ENCODE measurements around the gene ANKLE1.
A peak's percentile ranks its signal among the peaks of the same experiment; 100 is the strongest.

The ANKLE1 gene

GRCh38 chr19:17331045-17331558 is 49.4 kb downstream of the ANKLE1 start:
- H3K9me3 ChIP-seq (ENCODE audit: insufficient read depth, low read depth, low read length), result no peaks in the 10 kb centered on the region
- peaks cover 7% of the 10 kb centered on the region for H3K27me3 ChIP-seq (ENCODE audit: insufficient read depth, low read length)
- H3K4me3 ChIP-seq (ENCODE audit: low read length), result no peak overlapping the region
- H3K27ac ChIP-seq (ENCODE audit: low read depth, low read length), result no peak overlapping the region
- WGBS, result 85% methylated on average over 13 of the region's 13 CpGs
- peaks cover 11% of the 10 kb centered on the region for H3K36me3 ChIP-seq (ENCODE audit: insufficient read depth, low read length)
- no peak overlapping the region for H3K9ac ChIP-seq (ENCODE audit: low read depth, low read length)
- 0 out of 2 replicates have a peak, but pooled peaks cover 4% of the 10 kb centered on the region for H3K4me1 ChIP-seq (ENCODE audit: insufficient read depth, low read length)

DNA sequence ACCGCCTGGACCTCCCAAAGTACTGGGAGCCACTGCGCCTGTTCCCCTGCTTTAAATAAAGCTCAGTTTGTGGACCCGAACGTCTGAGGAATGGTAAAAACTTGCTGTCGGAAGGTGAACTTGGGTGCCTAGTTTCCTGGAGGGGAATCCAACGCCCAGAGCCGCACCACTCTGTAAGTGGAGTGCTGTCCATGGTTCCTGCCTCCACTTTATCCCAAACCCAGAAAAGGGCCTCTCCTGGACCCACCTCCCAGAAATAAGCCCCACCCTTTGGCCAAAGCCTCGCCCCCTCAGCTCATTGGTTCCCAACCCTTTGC is 50.6 kb downstream of the ANKLE1 start:
- peaks cover 6% of the 10 kb centered on the region; the same call in 1 of the 2 replicates for H3K36me3 ChIP-seq (ENCODE audit: insufficient read depth, low read length)
- no peak overlapping the region for H3K4me3 ChIP-seq (ENCODE audit: low read length)
- no peaks in the 10 kb centered on the region for H3K4me1 ChIP-seq (ENCODE audit: insufficient read depth, low read length)
- H3K27ac ChIP-seq (ENCODE audit: low read depth, low read length), result no peak overlapping the region
- H3K9ac ChIP-seq (ENCODE audit: low read depth, low read length), result no peak overlapping the region
- H3K9me3 ChIP-seq (ENCODE audit: insufficient read depth, low read depth, low read length), result no peaks in the 10 kb centered on the region
- peaks cover 7% of the 10 kb centered on the region for H3K27me3 ChIP-seq (ENCODE audit: insufficient read depth, low read length)
- 88% methylated on average over 8 of the region's 8 CpGs for WGBS

GRCh38 chr19:17332677-17333581 is 51.2 kb downstream of the ANKLE1 start:
- 92% methylated on average over 45 of the region's 45 CpGs for WGBS
- Histone ChIP-seq H3K4me1 (ENCODE audit: insufficient read depth, low read length) (no peaks in the 10 kb centered on the region), H3K27ac (ENCODE audit: low read depth, low read length) (peak overlapping the region; percentile 14; the same call in 1 of the 2 replicates), H3K9ac (ENCODE audit: low read depth, low read length) (no peak overlapping the region), H3K36me3 (ENCODE audit: insufficient read depth, low read length) (peaks cover 6% of the 10 kb centered on the region; the same call in 1 of the 2 replicates), H3K4me3 (ENCODE audit: low read length) (peak overlapping the region; percentile 6; the same call in 1 of the 2 replicates), H3K9me3 (ENCODE audit: insufficient read depth, low read depth, low read length) (no peaks in the 10 kb centered on the region), H3K27me3 (ENCODE audit: insufficient read depth, low read length) (peaks cover 7% of the 10 kb centered on the region)

DNA sequence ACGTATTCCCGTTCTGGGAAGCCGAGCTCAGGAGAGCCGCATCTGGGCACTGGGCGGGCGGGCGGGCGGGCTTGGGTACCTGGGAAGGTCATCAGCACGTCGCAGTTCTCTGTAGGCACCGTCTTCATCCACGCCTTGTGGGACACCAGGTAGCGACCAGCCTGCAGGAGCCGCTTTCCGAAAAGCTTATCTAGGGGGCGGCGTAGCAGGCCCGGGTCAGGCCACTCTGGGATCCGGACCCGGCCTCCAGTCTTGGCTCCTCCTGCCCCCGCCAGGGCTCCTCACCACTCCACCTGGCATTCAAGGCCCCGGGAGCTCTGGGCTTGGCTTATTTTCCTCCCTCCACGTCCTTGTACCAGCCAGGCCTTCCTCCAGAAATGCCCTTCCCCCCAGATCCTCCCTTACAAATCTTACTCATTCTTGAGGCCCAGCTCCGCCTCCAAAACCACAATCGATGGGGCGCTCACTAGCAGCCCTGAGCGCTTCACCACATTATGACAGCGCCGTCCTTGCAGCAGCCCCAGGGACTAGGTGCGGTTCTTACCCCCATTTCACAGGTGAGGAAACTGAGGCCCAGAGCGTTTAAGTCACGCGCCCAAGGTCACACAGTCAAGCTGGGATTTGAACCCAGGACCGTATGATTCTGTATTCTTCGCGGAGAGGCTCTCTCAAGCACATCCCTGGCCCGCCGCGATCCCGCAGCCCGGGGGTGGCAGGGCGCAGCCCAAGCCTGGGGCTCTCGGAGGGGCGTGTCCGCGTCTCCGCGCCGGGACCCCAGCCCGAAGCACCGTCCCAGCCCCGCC is 52.1 kb downstream of the ANKLE1 start:
- WGBS, result 24% methylated on average over 52 of the region's 52 CpGs
- no peaks in the 10 kb centered on the region for H3K4me1 ChIP-seq (ENCODE audit: insufficient read depth, low read length)

GRCh38 chr19:17334414-17335409 is 53.0 kb downstream of the ANKLE1 start, which contains the start of gene ANO8:
TSS of gene ANO8 (minus strand) at chr19:17334855. CDS start at chr19:17334670, 185 bp downstream.
- Histone ChIP-seq H3K4me1 (ENCODE audit: insufficient read depth, low read length) (peaks cover 2% of the 10 kb centered on the region; the same call in 1 of the 2 replicates), H3K27ac (ENCODE audit: low read depth, low read length) (peak within 1 kb of the TSS; percentile 75; the same call in 1 of the 2 replicates), H3K36me3 (ENCODE audit: insufficient read depth, low read length) (peaks cover 6% of the 10 kb centered on the region; the same call in 1 of the 2 replicates), H3K9me3 (ENCODE audit: insufficient read depth, low read depth, low read length) (no peaks in the 10 kb centered on the region), H3K4me3 (ENCODE audit: low read length) (peak within 1 kb of the TSS; percentile 92), H3K27me3 (ENCODE audit: insufficient read depth, low read length) (0 out of 2 replicates have a peak, but pooled peaks cover 2% of the 10 kb centered on the region), H3K9ac (ENCODE audit: low read depth, low read length) (peak within 1 kb of the TSS; percentile 91)
- 4% methylated on average over 86 of the region's 86 CpGs for WGBS

More for the DNA sequence above, 52.1 kb downstream of the ANKLE1 start:
- Histone ChIP-seq H3K4me3 (ENCODE audit: low read length) (peak overlapping the region; percentile 92), H3K9ac (ENCODE audit: low read depth, low read length) (peak overlapping the region; percentile 91), H3K27ac (ENCODE audit: low read depth, low read length) (peak overlapping the region; percentile 8; the same call in 1 of the 2 replicates), H3K36me3 (ENCODE audit: insufficient read depth, low read length) (peaks cover 6% of the 10 kb centered on the region; the same call in 1 of the 2 replicates), H3K27me3 (ENCODE audit: insufficient read depth, low read length) (peaks cover 7% of the 10 kb centered on the region), H3K9me3 (ENCODE audit: insufficient read depth, low read depth, low read length) (no peaks in the 10 kb centered on the region)

GRCh38 chr19:17335575-17335974 is 53.9 kb downstream of the ANKLE1 start:
- Histone ChIP-seq H3K4me1 (ENCODE audit: insufficient read depth, low read length) (peaks cover 2% of the 10 kb centered on the region; the same call in 1 of the 2 replicates), H3K4me3 (ENCODE audit: low read length) (no peak overlapping the region), H3K9me3 (ENCODE audit: insufficient read depth, low read depth, low read length) (no peaks in the 10 kb centered on the region), H3K36me3 (ENCODE audit: insufficient read depth, low read length) (peaks cover 6% of the 10 kb centered on the region; the same call in 1 of the 2 replicates), H3K27me3 (ENCODE audit: insufficient read depth, low read length) (no peaks in the 10 kb centered on the region), H3K27ac (ENCODE audit: low read depth, low read length) (no peak overlapping the region), H3K9ac (ENCODE audit: low read depth, low read length) (no peak overlapping the region)
- WGBS, result 88% methylated on average over 10 of the region's 10 CpGs
